Liver (tissue), 9 donors: ENCODE data around the gene TRA2B. TPM values are rescaled to one million over a fixed set of nuclear protein-coding genes. Genes with fewer than 3 reads are reported as not detected.

ENCODE experiments used
- DNase-seq: peaks from one replicate; pipeline ENCODE4 v3.0.0-alpha.2; 2017; ENCODE audit warnings: low spot score
- H3K27ac ChIP-seq, 2 donors: one replicate each; pipeline ENCODE4 v1.7.0; 2013; ENCODE audit warnings: inconsistent platforms in 2 of 2, low read length in 2 of 2, control low read depth in 1 of 2, low read depth in 1 of 2, mild to moderate bottlenecking in 1 of 2
- H3K27me3 ChIP-seq, 4 donors: one replicate each; pipeline versions ENCODE4 v1.6.1 to v1.7.0; 2013; ENCODE audit warnings: low read length in 3 of 4, inconsistent platforms in 1 of 4, mild to moderate bottlenecking in 1 of 4, moderate library complexity in 1 of 4; ENCODE audit not compliant: control insufficient read depth in 4 of 4, insufficient read depth in 4 of 4
- H3K36me3 ChIP-seq, 4 donors: one replicate each; pipeline versions ENCODE4 v1.6.1 to v1.7.0; 2013; ENCODE audit warnings: low read length in 3 of 4, mild to moderate bottlenecking in 3 of 4, low read depth in 1 of 4, moderate library complexity in 1 of 4; ENCODE audit not compliant: control insufficient read depth in 4 of 4, insufficient read depth in 3 of 4
- H3K4me1 ChIP-seq, 4 donors: one replicate each; pipeline versions ENCODE4 v1.6.1 to v1.7.0; 2013; ENCODE audit warnings: low read length in 3 of 4, mild to moderate bottlenecking in 3 of 4, moderate library complexity in 1 of 4; ENCODE audit not compliant: control insufficient read depth in 4 of 4, insufficient read depth in 4 of 4
- H3K4me3 ChIP-seq, 3 donors: one replicate each; pipeline versions ENCODE4 v1.6.1 to v1.7.0; 2013; ENCODE audit warnings: low read length in 3 of 3, control low read depth in 1 of 3, low read depth in 1 of 3, mild to moderate bottlenecking in 1 of 3
- H3K9ac ChIP-seq, 2 donors: one replicate each; pipeline ENCODE4 v1.7.0; 2013; ENCODE audit warnings: low read length in 2 of 2, mild to moderate bottlenecking in 2 of 2, moderate library complexity in 2 of 2, control low read depth in 1 of 2, low read depth in 1 of 2
- H3K9me3 ChIP-seq, 4 donors: one replicate each; pipeline versions ENCODE4 v1.6.1 to v1.7.0; 2013; ENCODE audit warnings: low read length in 3 of 4; ENCODE audit not compliant: control insufficient read depth in 4 of 4
- ATF3 ChIP-seq: IDR thresholded peaks from 2 replicates; pipeline ENCODE4 v1.6.1; 2016; ENCODE audit warnings: antibody characterized with exemption
- CTCF ChIP-seq: fragments of 150-350 bp; IDR thresholded peaks from 2 replicates; pipeline ENCODE4 v1.5.1; 2017; ENCODE audit warnings: improper control_type of control experiment, low read depth, low read length; ENCODE audit not compliant: missing input control
- EGR1 ChIP-seq, 2 donors: IDR thresholded peaks; 2 replicates each; pipeline ENCODE4 v1.6.1; 2016 to 2018; ENCODE audit warnings: antibody characterized with exemption in 2 of 2, low read depth in 2 of 2
- FOXA1 ChIP-seq: IDR thresholded peaks from 2 replicates; pipeline ENCODE4 v1.6.1; 2016; ENCODE audit warnings: antibody characterized with exemption
- FOXA2 ChIP-seq: IDR thresholded peaks from 2 replicates; pipeline ENCODE4 v1.6.1; 2016; ENCODE audit warnings: antibody characterized with exemption
- GABPA ChIP-seq, 2 donors: IDR thresholded peaks in 1 of 2; conservative IDR thresholded peaks in 1 of 2; 2 replicates each; pipeline ENCODE4 v1.6.1; 2016; ENCODE audit warnings: antibody characterized with exemption in 2 of 2, mild to moderate bottlenecking in 1 of 2, moderate library complexity in 1 of 2
- HNF4A ChIP-seq, 2 donors: conservative IDR thresholded peaks; 2 replicates each; pipeline ENCODE4 v1.6.1; 2016; ENCODE audit warnings: antibody characterized with exemption in 2 of 2, mild to moderate bottlenecking in 2 of 2
- HNF4G ChIP-seq: IDR thresholded peaks from 2 replicates; pipeline ENCODE4 v1.6.1; 2016; ENCODE audit warnings: antibody characterized with exemption
- JUND ChIP-seq, 2 donors: IDR thresholded peaks; 2 replicates each; pipeline ENCODE4 v1.6.1; 2016; ENCODE audit warnings: antibody characterized with exemption in 2 of 2
- NR2F2 ChIP-seq: IDR thresholded peaks from 2 replicates; pipeline ENCODE4 v1.6.1; 2016; ENCODE audit warnings: antibody characterized with exemption
- REST ChIP-seq: IDR thresholded peaks from 2 replicates; pipeline ENCODE4 v1.6.1; 2016; ENCODE audit warnings: antibody characterized with exemption, mild to moderate bottlenecking
- RXRA ChIP-seq, 2 donors: IDR thresholded peaks; 2 replicates each; pipeline ENCODE4 v1.6.1; 2017 to 2018; ENCODE audit warnings: antibody characterized with exemption in 2 of 2, mild to moderate bottlenecking in 1 of 2
- SP1 ChIP-seq: IDR thresholded peaks from 2 replicates; pipeline ENCODE4 v1.6.1; 2018; ENCODE audit warnings: antibody characterized with exemption, mild to moderate bottlenecking
- TAF1 ChIP-seq: conservative IDR thresholded peaks from 2 replicates; pipeline ENCODE4 v1.6.1; 2016; ENCODE audit warnings: antibody characterized with exemption, mild to moderate bottlenecking
- YY1 ChIP-seq: IDR thresholded peaks from 2 replicates; pipeline ENCODE4 v1.6.1; 2016; ENCODE audit warnings: antibody characterized with exemption, mild to moderate bottlenecking
- ZBTB33 ChIP-seq: IDR thresholded peaks from 2 replicates; pipeline ENCODE4 v1.6.1; 2016; ENCODE audit warnings: antibody characterized with exemption
- WGBS: extraction: QIAGEN DNeasy Blood & Tissue Kit; methylation state at CpG from one replicate; pipeline ENCODE4 v1.1.7; 2013; 5-methylcytosine and 5-hydroxymethylcytosine counted together
- polyA plus RNA-seq, 2 donors: library from polyadenylated mRNA; stranded (reverse) in 1 of 2; unstranded in 1 of 2; fragments of 200-250 nt in 1 of 2; fragments of >200 nt in 1 of 2; fragmentation: Nextera tagmentation in 1 of 2; extraction: Ambion mirVana in 1 of 2; gene quantifications; one replicate each; pipeline versions ENCODE4 v1.2.1 to v1.2.3, GENCODE V29; 2013 to 2015
- total RNA-seq, 2 donors: library from RNA; depleted of rRNA; stranded (reverse); fragments of >200 nt; gene quantifications; one replicate each; pipeline ENCODE4 v1.2.3, GENCODE V29; 2014
- donor health status: healthy.
- donor health status: healthy.
- donor health status: healthy.
- donor health status: healthy.
- donor health status: healthy.

TRA2B gene
- total and polyA plus RNA-seq, 4 donors = 31.8 to 106 (median 70.4) TPM

GRCh38 chr3:185912929-185913901 is 24.6 kb downstream of the TRA2B start:
- TF ChIP-seq GABPA (IDR thresholded peaks at IDR 0.05 in 1 of 2, conservative IDR thresholded peaks at IDR 0.05 in 1 of 2) (no peak), ATF3 (no peak), EGR1 (IDR thresholded peaks at IDR 0.05; ENCODE audit: low read depth in 2 of 2) (no peak), NR2F2 (no peak), TAF1 (no peak), REST (no peak), HNF4A (conservative IDR thresholded peaks at IDR 0.05) (no peak), HNF4G (no peak), FOXA2 (no peak), JUND (IDR thresholded peaks at IDR 0.05) (no peak), SP1 (no peak), FOXA1 (no peak), RXRA (IDR thresholded peaks at IDR 0.05) (no peak), CTCF (no peak), ZBTB33 (no peak), YY1 (no peak)
- no peak overlapping the region for H3K27ac ChIP-seq
- WGBS = 78% methylated on average over 7 of the region's 7 CpGs
- H3K36me3 ChIP-seq = peaks cover 3 to 38% (median 32%) of the 10 kb centered on the region in 4 donors
- no peaks in the 10 kb centered on the region for H3K27me3 ChIP-seq
- peaks cover 0 to 1% (median 0%) of the 10 kb centered on the region in 4 donors for H3K4me1 ChIP-seq
- H3K4me3 ChIP-seq = no peak overlapping the region
- DNase-seq = no peak
- no peak overlapping the region for H3K9ac ChIP-seq
- no peaks in the 10 kb centered on the region for H3K9me3 ChIP-seq
